Kidney epithelial cell (primary cell): ENCODE measurements around the gene UMAD1. TPM values are rescaled to one million over a fixed set of nuclear protein-coding genes. Genes with fewer than 3 reads are reported as not detected.

Experiments
- DNase-seq: peaks from one replicate; pipeline ENCODE4 v3.0.0-alpha.2; 2010; ENCODE audit warnings: low read depth
- H3K27me3 ChIP-seq: 2 replicates; pipeline ENCODE4 v1.6.0; 2011; ENCODE audit warnings: low read length; ENCODE audit not compliant: control insufficient read depth, insufficient read depth
- H3K36me3 ChIP-seq: 2 replicates; pipeline ENCODE4 v1.5.1; 2011; ENCODE audit warnings: low read length; ENCODE audit not compliant: control insufficient read depth, insufficient read depth
- H3K4me3 ChIP-seq: 2 replicates; pipeline ENCODE4 v1.5.1; 2011; ENCODE audit warnings: low read depth, mild to moderate bottlenecking, control low read depth, low read length
- total RNA-seq: library from RNA; depleted of rRNA; stranded (reverse); fragments of >200 nt; gene quantifications from 2 replicates; pipeline ENCODE4 v1.2.3, GENCODE V29; 2015
- TF ChIP-seq, protein P1 (sequence below): IDR thresholded peaks from 2 replicates; pipeline ENCODE4 v1.5.1; 2011; ENCODE audit warnings: mild to moderate bottlenecking, moderate library complexity, low read length, control low read depth, inconsistent platforms; ENCODE audit not compliant: insufficient read depth, poor library complexity, severe bottlenecking

Gene UMAD1
- total RNA-seq, result 10.7 and 16.2 TPM in 2 replicates

DNA sequence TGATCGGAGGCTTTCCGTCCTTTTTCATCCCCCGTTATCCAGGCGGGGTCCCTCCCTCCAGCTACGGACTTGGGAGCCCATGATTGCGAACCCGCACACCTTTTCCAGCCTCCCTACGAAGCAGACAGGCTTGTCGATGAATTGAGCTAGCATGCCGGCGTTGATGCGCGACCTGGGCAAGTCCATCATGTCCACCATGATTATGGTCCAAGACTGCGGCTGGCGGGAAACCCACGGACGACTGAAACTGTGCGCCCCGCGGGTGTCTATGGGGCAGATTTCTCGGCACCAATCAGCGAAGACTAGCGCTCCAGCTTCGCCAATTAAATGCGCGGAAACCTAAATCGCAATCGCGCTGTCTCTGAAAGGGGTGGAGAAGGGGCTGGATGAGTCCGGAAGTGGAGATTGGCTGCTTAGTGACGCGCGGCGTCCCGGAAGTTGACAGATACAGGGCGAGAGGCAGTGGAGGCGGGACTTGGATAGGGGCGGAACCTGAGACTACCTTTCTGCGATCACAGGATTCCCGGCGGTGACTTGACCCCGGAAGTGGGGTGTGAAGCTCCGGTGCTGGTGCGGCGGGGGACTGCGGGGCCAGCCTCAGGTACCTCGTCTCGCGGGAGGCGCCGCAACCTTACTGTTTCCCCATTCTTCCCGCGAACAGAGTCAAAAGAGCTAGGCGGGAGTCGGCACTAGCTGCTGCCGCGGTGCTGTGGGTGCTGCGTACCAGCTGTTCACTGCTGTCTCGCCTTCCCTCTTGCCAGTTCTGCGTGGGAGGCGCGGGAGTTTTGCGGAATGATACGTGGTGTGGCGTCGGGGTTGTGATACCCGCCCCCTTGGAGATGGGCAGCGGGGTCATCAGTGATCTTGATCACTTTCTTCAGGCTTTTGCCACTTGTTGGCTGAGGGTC, at the start of gene UMAD1:
TSS of gene UMAD1 (plus strand) at position 532 of the 908 bp plus-strand sequence. CDS start 32,620 bp downstream, outside the sequence.
- DNase-seq, result peak; percentile 98
- Histone ChIP-seq H3K27me3 (no peaks in the 10 kb centered on the region), H3K36me3 (no peaks in the 10 kb centered on the region), H3K4me3 (peak within 1 kb of the TSS; percentile 97)
- TF ChIP-seq, protein P1, sequence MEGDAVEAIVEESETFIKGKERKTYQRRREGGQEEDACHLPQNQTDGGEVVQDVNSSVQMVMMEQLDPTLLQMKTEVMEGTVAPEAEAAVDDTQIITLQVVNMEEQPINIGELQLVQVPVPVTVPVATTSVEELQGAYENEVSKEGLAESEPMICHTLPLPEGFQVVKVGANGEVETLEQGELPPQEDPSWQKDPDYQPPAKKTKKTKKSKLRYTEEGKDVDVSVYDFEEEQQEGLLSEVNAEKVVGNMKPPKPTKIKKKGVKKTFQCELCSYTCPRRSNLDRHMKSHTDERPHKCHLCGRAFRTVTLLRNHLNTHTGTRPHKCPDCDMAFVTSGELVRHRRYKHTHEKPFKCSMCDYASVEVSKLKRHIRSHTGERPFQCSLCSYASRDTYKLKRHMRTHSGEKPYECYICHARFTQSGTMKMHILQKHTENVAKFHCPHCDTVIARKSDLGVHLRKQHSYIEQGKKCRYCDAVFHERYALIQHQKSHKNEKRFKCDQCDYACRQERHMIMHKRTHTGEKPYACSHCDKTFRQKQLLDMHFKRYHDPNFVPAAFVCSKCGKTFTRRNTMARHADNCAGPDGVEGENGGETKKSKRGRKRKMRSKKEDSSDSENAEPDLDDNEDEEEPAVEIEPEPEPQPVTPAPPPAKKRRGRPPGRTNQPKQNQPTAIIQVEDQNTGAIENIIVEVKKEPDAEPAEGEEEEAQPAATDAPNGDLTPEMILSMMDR, result no peak

DNA sequence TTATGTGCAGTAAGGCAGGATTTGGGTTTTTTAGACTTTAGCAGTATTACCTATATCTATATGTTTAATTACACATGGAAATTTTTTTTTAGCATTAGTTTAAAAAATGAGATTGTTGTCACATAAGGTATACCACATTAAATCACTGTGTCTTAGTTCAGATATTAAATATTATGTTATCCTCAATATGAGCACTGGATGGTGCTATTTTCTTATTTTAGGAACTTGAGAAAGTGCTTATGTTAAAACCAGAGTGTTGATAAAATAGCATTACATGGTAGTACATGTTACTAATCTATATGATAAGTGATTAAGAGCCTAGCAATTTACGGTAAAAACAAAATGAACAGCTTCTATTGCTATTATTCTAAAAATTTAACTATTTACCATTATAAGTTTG, 45.1 kb upstream of the UMAD1 start:
- Histone ChIP-seq H3K36me3 (no peaks in the 10 kb centered on the region), H3K4me3 (no peak overlapping the region), H3K27me3 (no peaks in the 10 kb centered on the region)
- DNase-seq, result no peak
- TF ChIP-seq, protein P1, result no peak

DNA sequence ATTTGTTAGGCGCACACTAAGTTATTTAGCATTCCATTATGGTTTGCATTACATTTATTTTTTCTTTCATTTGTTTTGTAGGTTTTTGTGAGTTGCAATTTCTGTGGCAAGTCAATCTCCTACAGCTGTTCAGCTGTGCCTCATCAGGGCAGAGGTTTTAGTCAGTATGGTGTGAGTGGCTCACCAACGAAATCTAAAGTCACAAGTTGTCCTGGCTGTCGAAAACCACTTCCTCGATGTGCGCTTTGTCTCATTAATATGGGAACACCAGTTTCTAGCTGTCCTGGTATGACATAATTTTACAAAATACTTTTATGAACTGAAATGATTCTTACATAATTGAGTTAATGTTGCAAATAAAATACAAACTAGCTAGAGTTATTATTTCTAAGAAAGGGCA, 44.4 kb upstream of the UMAD1 start:
- H3K27me3 ChIP-seq, result no peaks in the 10 kb centered on the region
- no peaks in the 10 kb centered on the region for H3K36me3 ChIP-seq
- TF ChIP-seq, protein P1, result no peak
- H3K4me3 ChIP-seq, result no peak overlapping the region
- DNase-seq, result no peak

DNA sequence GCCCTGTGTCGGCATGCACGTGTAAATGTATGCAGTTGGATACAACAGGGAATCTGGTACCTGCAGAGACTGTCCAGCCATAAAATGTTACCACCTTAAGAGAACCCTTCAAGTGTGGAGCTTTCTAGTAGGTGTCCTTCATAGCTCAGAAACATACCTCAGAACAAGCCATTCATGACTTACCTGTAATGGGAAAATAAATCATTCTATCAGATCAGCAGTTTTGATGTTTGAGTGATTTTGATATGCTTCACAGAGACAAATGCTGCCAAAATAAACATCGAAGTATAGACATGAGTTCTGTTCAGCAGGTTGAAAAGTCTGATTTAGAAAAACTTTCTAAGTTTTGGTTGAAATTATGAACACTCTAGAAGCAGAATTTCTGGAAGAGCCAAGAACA, 33.5 kb upstream of the UMAD1 start:
- TF ChIP-seq, protein P1, result no peak
- Histone ChIP-seq H3K4me3 (no peak overlapping the region), H3K36me3 (no peaks in the 10 kb centered on the region), H3K27me3 (no peaks in the 10 kb centered on the region)
- DNase-seq, result no peak

DNA sequence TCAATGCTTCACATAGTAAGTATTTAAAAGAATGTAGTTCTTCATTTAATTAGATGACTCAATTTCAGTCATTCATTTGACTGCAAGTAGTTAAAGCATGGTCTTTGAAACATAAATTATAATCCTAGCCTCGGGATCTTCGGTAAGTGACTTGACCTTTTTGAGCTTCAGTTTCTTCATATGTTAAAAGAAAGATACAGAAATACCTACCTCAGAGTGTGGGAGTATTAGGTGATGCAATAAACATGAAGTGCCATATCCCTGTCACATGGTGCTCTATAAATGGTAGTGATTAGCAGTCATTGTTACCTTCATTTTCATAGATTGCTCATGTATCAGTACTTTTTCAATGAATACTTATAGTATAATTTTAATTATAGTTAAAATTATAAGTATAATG, 31.2 kb upstream of the UMAD1 start:
- TF ChIP-seq, protein P1, result no peak
- Histone ChIP-seq H3K4me3 (no peak overlapping the region), H3K27me3 (no peaks in the 10 kb centered on the region), H3K36me3 (no peaks in the 10 kb centered on the region)
- no peak for DNase-seq

DNA sequence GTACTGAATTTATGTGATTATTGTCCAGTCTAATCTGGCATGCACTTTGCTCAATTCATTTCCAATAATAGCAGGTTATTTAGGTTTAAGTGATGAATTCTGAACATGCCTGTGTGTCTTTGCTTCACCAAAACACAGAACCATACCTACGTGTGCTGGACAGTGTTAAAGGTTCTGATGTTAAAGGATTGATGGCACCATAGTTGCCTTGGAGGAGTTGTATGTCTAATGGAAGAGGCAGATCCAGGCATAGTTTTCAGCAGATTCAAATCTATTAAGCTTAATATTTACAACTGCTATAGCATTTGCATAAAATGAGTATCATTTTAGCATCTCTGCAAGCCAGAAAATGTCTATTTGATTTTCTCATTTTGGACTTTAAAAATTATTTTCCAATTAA, 28.0 kb upstream of the UMAD1 start:
- TF ChIP-seq, protein P1, result no peak
- H3K4me3 ChIP-seq, result no peak overlapping the region
- no peaks in the 10 kb centered on the region for H3K36me3 ChIP-seq
- DNase-seq, result no peak
- no peaks in the 10 kb centered on the region for H3K27me3 ChIP-seq
